Activated CD4-positive, alpha-beta T cell treated with anti-CD3 and anti-CD28 coated beads, Interleukin-2, amount 50 U/mL, for 16 hours (primary cell): Measurements from ENCODE around the gene BIN2.

ENCODE experiments used
- DNase-seq: peaks from one replicate; pipeline ENCODE4 v3.0.0-alpha.2; 2020

Gene BIN2

GRCh38 chr12:51253276-51253675 is 70.7 kb downstream of the BIN2 start:
- DNase-seq: no peak

GRCh38 chr12:51247523-51248206 is 76.3 kb downstream of the BIN2 start:
- no peak for DNase-seq

- DNase-seq: peak; percentile 51
Observed at GRCh38 chr12:51246254-51246853, 77.6 kb downstream of the BIN2 start.

GRCh38 chr12:51245476-51246253 is 78.3 kb downstream of the BIN2 start:
- DNase-seq: no peak

GRCh38 chr12:51244269-51244668 is 79.7 kb downstream of the BIN2 start:
- no peak for DNase-seq

- no peak for DNase-seq
Observed at GRCh38 chr12:51242876-51243275, 81.1 kb downstream of the BIN2 start.

- DNase-seq: no peak
Observed at GRCh38 chr12:51242120-51242519, 81.9 kb downstream of the BIN2 start.

GRCh38 chr12:51240971-51241370 is 83.0 kb downstream of the BIN2 start:
- DNase-seq: no peak

- peak; percentile 97 for DNase-seq
Observed at GRCh38 chr12:51238510-51239334, 85.3 kb downstream of the BIN2 start, which contains the start of gene DAZAP2. Gene DAZAP2, plus strand, starts transcription at chr12:51238826. Its CDS starts 82 bp downstream, at chr12:51238908.

GRCh38 chr12:51238037-51238509 is 85.9 kb downstream of the BIN2 start:
- no peak for DNase-seq

- no peak for DNase-seq
Observed at GRCh38 chr12:51234530-51234929, 89.4 kb downstream of the BIN2 start.

- DNase-seq: no peak
Observed at GRCh38 chr12:51232642-51233041, 91.3 kb downstream of the BIN2 start.
